Hepatic stellate cell (primary cell): ENCODE results near the gene CYFIP1.
A peak's percentile ranks its signal among the peaks of the same experiment; 100 is the strongest.

ENCODE experiments used
- DNase-seq: peaks from one replicate; pipeline ENCODE4 v3.0.0; 2011; ENCODE audit warnings: low spot score

The CYFIP1 gene

GRCh38 chr15:22950256-22950990 lies 29.7 kb downstream of the CYFIP1 start:
- DNase-seq: peak; percentile 60

GRCh38 chr15:22949074-22949547 lies 31.1 kb downstream of the CYFIP1 start:
- peak; percentile 64 for DNase-seq

- no peak for DNase-seq
Observed at GRCh38 chr15:22948056-22948455, 32.1 kb downstream of the CYFIP1 start.

GRCh38 chr15:22947101-22948000 lies 32.8 kb downstream of the CYFIP1 start:
- DNase-seq: no peak

- DNase-seq: no peak
Observed at GRCh38 chr15:22945071-22945470, 35.1 kb downstream of the CYFIP1 start.

GRCh38 chr15:22944651-22945050 lies 35.5 kb downstream of the CYFIP1 start:
- no peak for DNase-seq

- no peak for DNase-seq
Observed at GRCh38 chr15:22942877-22943276, 37.3 kb downstream of the CYFIP1 start.

GRCh38 chr15:22942306-22942855 lies 37.8 kb downstream of the CYFIP1 start:
- no peak for DNase-seq

GRCh38 chr15:22941179-22941578 lies 39.0 kb downstream of the CYFIP1 start:
- no peak for DNase-seq

GRCh38 chr15:22939652-22940061 lies 40.5 kb downstream of the CYFIP1 start:
- DNase-seq: no peak

GRCh38 chr15:22939051-22939450 lies 41.1 kb downstream of the CYFIP1 start:
- DNase-seq: no peak

- DNase-seq: no peak
Observed at GRCh38 chr15:22936577-22937472, 43.3 kb downstream of the CYFIP1 start.

- DNase-seq: no peak
Observed at GRCh38 chr15:22933641-22934061, 46.5 kb downstream of the CYFIP1 start.

- DNase-seq: no peak
Observed at GRCh38 chr15:22931784-22932536, 48.2 kb downstream of the CYFIP1 start.

- no peak for DNase-seq
Observed at GRCh38 chr15:22930782-22931484, 49.2 kb downstream of the CYFIP1 start.

- DNase-seq: no peak
Observed at GRCh38 chr15:22927761-22928160, 52.4 kb downstream of the CYFIP1 start.

GRCh38 chr15:22925875-22926274 lies 54.3 kb downstream of the CYFIP1 start:
- DNase-seq: no peak

GRCh38 chr15:22922003-22922402 lies 58.2 kb downstream of the CYFIP1 start:
- no peak for DNase-seq

- DNase-seq: no peak
Observed at GRCh38 chr15:22919171-22919570, 61.0 kb downstream of the CYFIP1 start.

GRCh38 chr15:22918596-22919140 lies 61.5 kb downstream of the CYFIP1 start:
- no peak for DNase-seq
